ENCODE measurements around the gene CHRNA4.

Gene CHRNA4

DNA sequence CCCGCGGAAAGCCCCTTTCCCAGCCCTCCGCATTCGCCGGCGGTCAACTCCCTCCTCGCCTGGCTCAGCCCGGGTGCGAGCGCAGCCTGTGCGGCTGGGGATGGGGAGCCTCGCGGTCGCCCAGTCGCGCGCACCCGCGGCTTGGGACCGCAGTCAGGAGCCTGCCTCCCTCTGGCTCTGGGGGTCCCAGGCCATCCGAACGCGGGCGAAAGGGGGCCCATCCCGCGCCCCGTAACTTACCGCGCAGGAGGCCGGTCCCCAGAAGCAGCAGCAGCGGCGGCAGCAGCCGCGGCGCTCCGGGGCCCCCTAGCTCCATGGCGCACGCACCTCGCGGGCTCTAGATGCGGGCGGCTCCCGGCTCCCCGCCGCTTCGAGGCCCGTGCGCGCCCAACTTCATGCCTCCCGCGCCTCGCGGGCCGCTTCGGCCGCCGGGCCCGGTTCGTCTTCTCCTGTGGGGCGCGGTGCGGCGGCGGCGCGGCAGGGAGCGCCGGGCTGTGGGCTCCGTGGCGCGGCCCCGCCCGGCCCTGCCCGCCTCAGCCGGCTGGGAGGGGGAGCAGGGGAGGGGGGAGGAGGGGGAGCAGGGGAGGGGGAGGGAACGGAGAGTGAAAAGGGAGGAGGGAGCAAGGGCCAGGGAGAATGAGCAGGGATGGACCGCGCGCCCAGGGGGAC lies at the start of gene CHRNA4:
Gene CHRNA4, minus strand, starts transcription at position 500 of the 669 bp plus-strand sequence. Its CDS starts 184 bp downstream, at position 316.
- DNase-seq: peak; percentile 42

GRCh38 chr20:63409834-63410435 lies 48.8 kb upstream of the CHRNA4 start:
- no peak for DNase-seq

- DNase-seq: peak; percentile 16
Measured at GRCh38 chr20:63409066-63409833, 48.1 kb upstream of the CHRNA4 start.

DNA sequence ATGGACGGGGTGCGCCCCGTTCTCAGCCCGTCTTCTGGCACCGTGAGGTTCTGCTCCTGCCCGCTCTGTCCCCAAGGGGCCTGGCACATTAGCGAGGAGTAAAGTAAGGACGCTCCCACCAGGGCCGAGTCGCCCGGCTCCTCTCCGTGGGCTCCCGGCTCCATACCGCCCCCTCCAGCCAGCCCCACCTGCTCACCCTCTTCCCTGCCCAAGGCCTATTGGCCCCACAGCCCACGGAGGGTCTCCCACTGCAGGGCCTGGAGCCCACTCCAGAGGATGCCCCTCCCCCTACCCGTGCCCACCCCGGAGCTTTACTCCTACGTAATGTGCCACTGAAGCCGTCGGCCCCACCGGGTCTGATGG lies 47.5 kb upstream of the CHRNA4 start:
- no peak for DNase-seq

GRCh38 chr20:63407928-63408683 lies 47.0 kb upstream of the CHRNA4 start:
- DNase-seq: no peak

DNA sequence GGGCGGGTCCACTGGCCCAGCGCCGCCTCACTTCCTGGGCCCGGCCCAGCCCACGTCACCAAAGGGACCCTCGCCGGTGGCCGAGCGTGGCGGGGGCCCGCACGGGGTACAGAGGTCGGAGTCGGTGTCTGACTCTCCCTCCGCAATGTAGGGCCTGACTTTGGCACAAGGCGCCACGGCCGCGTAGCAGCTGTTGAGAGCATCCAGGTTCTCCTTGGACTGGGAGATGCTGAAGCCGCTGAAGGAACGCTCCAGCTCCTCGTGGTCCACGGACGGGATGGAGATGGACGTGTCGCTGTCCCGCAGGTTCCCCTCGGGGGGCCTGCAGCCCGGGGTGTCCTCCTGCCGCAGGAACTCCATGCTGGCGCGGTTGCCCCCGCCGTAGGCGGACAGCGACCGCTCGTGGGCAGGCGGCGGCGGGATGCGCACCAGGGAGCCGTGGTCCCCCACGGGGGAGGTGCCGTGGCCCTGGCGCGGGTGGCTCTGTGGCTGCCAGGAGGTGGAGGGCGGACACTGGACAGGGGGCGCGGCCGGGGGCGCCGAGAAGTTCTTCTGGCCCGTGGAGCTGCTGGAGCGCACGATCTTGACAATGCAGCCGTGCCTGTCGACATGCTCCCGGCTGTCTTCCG lies 45.6 kb upstream of the CHRNA4 start:
- DNase-seq: no peak

DNA sequence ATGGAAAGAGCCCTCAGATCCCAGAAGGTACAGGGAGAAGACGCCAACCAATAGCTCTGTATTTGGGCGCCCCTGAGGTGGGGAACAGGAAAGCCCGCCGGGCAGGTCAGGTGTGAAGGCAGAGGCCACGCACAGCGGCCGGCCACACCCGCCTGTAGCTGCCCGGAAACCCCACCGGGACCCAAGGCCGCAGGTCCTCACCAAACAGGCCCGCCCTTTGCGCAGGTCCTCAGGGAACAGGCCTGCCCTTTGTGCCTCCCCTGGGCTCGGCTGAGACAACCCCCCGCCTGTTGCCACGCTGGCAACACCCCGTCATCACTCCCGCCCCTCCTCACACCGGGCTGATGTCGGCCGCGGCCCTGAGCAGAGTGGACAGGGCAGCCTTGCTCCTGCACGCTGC lies 44.9 kb upstream of the CHRNA4 start:
- DNase-seq: no peak

GRCh38 chr20:63405102-63405730 lies 44.1 kb upstream of the CHRNA4 start:
- no peak for DNase-seq

DNA sequence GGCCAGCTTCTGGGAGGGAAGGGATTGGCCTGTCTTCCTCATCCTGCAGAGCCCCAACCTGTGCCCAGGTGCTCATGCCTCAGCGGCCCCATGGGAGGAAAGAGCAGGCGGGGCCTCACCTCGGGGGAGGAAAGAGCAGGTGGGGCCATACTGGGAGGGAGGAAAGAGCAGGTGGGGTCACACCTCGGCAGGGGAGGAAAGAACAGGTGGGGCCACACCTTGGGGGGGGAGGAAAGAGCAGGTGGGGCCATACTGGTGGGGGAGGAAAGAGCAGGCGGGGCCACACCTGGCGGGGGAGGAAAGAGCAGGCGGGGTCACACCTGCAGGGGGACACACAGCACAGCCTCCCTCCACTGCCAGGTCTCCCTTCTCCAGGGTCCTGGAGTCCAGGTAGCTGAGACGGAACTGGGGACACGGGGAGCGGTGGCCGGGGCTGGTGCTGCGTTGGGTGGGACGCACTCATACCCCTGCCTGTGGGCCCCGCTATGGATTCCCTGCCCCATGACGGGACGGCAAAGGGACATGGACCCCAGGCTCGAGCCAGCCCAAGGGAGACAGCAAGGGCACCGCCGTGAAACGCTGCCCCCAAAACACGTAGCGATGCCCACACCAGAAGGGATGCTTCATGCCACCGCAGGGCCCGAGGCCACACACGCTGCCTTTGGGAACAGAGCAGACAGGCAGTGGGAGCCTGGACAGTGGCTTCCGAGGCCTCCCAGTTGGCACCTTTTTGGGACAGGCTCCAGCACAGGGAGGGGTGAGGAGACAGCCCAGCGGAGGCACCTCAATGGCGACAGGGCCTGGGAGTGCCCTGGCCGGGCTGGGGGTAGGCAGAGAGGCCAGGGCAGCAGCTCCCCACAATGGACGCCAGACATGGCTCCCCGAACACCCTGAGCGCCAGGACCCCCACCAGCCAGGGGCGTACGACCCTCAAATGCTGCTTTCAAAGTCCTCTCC lies 43.3 kb upstream of the CHRNA4 start:
- peak; percentile 74 for DNase-seq

DNA sequence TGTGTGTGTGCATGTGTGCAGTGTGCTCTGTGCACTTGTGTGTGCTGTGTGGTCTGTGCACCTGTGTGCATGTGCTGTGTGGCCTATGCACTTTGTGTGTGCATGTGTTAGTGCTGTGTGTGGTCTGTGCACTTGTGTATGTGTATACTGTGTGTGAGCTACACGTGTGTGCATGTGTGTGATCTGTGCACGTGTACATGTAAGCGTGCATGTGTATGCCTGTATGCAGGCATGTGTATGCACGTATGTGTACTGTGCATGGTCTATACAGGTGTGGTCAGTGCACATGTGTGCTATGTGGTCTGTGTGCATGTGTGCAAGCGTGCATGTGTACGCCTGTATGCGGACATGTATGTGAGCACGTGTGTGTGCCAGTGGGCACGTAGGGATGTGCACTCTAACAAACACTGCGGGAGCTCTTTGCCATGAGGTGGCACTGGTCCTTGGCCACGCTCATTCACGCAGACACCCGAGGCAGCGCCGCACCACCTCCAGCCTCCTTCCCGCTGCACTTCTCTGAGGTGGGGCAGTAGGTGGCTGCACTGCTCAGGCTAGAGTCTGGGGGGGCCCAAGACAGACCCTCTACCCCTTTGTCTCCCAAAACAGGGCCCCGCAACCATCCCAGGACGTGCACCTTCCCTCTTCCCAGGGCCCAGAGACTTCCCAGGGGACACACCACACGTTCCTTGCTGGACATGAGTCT lies 42.4 kb upstream of the CHRNA4 start:
- no peak for DNase-seq

DNA sequence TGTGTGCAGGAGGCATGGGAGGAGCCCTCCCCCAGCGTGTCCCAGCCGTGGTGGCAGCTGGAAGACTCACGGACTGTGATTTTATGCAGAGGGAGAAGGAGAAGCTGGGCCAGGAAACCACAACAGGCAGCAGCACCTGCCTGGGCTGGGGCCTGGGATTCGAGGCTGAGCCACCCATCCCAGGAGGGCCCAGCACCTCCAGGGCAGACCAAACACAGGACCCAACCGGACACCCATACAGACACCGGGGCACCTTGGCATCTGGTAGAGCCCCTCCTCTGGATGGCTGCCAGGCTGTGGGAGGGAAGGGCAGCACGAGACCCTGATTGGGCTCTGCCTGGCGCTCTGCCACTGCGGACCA lies 41.7 kb upstream of the CHRNA4 start:
- no peak for DNase-seq

DNA sequence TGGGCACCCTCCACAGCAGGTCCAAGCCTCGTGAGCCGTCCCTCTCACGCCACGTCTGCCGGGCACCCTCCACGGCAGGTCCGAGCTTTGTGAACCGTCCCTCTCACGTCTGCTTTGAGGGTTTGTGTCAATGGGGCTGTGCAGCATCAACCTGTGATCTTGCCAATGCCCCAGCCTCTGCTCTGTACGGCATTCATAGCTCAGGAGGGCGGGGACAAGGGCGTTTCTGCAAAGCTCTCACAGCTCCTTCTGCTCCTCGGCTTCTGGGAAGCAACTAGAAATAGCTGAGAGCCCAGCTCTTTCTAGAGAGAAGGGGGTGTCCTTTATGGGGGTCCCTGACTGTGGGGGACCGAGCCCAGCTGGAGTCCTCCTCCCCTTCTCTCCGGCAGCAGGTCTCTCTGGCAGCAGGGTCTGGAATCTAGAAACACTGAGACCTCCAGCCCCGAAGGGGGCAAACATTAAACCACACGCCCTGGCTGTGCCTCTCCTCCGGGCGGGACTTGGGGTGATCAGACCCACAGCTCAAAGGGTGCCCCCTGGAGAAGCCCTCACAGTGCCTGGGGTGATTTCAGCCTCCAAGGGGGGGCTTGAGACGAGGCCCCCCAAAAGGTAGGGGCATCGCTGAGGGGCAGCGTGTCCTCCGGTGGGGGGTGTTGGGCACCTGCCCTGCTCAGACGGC lies 41.2 kb upstream of the CHRNA4 start:
- DNase-seq: peak; percentile 42

GRCh38 chr20:63401384-63402110 lies 40.4 kb upstream of the CHRNA4 start:
- DNase-seq: no peak

GRCh38 chr20:63400486-63401210 lies 39.5 kb upstream of the CHRNA4 start:
- no peak for DNase-seq

DNA sequence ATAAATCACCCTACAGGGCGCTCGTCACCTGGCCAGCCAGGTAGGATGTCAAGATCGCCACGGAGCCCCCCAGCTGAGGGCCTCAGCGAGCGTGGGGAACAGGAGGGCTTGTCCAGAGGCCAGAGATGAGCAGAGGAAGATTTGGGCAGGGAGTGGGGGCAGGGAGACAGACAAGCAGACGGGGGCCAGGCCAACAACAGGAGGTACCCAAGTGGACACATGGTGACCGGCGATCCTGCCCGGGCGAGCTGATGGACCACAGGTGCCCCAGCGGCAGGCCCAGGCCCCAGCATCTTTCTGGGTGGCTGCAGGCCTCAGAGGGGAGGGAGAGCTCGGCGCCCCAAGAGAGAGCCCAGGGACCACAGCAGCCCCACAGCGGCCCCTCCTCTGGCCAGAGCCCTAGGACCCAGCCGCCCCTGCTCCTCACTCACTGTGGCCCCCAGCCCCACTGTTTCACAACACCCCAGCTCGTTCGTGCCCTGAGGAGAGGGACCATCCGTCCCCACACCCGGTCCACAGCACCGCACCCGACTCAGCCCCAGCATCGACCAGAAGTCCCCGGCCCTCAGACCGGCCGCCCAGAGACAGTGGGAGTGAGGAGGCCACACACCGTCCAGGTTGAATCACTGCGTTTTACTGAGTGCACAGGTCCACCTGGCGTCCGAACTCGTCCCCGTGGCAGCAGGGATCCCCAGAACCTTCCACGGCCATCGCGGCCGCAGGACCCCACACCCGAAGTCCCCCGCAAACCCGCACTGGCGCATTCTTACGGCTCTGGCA lies 38.6 kb upstream of the CHRNA4 start:
- no peak for DNase-seq

DNA sequence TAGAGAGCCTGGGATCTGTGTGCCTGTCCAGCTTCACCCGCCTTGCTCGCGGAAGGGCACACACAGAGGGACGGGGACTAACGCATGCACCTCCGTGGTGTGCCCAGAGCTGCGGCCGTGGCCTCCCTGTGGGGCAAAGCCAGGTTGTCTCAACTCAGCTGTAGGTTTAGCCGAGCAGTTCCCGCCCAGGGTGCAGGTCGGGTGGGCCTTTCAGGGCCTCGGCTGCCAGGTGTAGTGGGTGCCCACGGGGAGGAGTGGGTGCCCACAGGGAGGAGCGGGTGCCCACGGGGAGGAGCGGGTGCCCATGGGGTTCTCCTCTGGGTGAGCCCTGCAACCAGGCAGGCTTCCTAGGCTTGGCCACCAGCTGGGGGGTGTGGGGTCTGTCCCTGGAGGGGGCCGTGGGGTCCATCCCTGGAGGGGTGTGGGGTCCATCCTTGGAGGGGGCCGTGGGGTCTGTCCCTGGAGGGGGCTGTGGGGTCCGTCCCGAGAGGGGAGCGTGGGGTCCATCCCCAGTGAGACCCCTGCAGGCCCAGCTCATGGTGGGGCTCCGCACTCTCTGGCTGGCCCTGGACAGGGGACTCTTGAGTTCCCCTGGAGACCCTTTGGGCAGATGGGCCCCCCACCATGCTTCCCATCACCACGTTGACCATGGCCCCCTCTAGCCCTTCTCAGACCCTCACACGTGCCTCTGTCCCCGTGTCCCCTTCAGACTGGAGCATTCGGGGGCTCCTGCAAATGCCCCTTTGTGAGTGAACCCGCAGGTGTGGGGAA lies 37.8 kb upstream of the CHRNA4 start:
- DNase-seq: no peak

GRCh38 chr20:63397946-63398450 lies 36.8 kb upstream of the CHRNA4 start:
- DNase-seq: no peak

All from NCI-H1436 (cell line).